Measurements from ENCODE around the gene SLC12A9.

- TF ChIP-seq CTCF (IDR thresholded peaks at IDR 0.05) (no peak), POLR2AphosphoS5 (IDR thresholded peaks at IDR 0.05) (no peak), POLR2A (IDR thresholded peaks at IDR 0.05) (no peak)
Measured at GRCh38 chr7:100908512-100908911, 56.0 kb downstream of the SLC12A9 start.

Data from prostate gland (tissue), 2 donors.